ENCODE measurements around the gene ASTN1.

DNA sequence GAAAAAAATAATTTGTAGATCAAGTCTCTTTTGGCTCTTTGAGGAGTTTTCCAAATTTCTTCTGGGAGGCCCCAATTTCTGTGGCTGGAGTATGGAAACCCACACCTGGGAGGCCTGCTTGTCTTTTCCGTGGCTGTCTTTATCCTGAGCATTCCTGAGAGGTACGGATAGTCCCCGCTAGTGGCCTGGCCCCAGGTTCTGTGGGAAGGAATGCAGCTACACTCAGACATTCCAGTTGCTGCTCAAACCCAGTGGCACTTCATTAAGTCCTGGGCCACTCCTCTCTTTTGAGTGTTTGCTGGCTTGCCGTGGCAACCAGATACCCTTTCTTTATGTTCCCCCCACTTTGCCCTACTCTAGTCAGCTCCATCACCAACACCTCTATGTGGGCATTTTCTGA lies 310.4 kb downstream of the ASTN1 start:
- TF ChIP-seq SP1 (IDR thresholded peaks at IDR 0.05) = no peak
- no peak for TF ChIP-seq BHLHE40 (IDR thresholded peaks at IDR 0.05; ENCODE audit: borderline replicate concordance)
- no peak for TF ChIP-seq SUZ12 (IDR thresholded peaks at IDR 0.05)
- no peak for TF ChIP-seq FOXA1 (IDR thresholded peaks at IDR 0.05)
- no peak for TF ChIP-seq FOXM1 (IDR thresholded peaks at IDR 0.05; ENCODE audit: borderline replicate concordance)

Data from HEK293T (cell line).